Kidney tubule cell (primary cell): Measurements from ENCODE around the gene DPM3.
A peak's percentile ranks its signal among the peaks of the same experiment; 100 is the strongest.
"Not testable (repeated sequence)": the region's sequence is repeated elsewhere in the genome, so short reads cannot be mapped to it uniquely, and the experiment has no call there.

Experiments
- DNase-seq: peaks from one replicate; pipeline ENCODE4 v3.0.0-alpha.2; 2018; ENCODE audit warnings: low spot score

The DPM3 gene

DNA sequence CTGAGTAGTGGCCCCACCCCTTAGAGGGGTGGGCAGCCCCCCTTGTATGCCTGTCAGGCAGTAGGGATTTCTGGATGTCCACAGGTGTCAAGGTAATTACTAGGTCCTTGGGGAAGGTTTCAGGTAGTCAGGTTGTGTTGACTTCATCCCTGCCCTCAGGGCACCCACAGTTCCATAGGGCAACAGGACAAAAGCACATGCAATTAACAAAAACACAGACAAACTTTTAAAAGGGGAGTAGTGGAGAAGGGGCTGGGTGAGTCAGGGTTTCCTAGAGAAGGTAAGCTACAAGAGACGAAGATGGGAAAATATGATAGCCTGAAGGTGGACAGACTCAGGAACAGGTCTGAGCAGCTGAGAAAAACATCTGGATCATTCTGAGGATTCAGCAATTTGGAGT lies 18.7 kb upstream of the DPM3 start:
- no peak for DNase-seq

DNA sequence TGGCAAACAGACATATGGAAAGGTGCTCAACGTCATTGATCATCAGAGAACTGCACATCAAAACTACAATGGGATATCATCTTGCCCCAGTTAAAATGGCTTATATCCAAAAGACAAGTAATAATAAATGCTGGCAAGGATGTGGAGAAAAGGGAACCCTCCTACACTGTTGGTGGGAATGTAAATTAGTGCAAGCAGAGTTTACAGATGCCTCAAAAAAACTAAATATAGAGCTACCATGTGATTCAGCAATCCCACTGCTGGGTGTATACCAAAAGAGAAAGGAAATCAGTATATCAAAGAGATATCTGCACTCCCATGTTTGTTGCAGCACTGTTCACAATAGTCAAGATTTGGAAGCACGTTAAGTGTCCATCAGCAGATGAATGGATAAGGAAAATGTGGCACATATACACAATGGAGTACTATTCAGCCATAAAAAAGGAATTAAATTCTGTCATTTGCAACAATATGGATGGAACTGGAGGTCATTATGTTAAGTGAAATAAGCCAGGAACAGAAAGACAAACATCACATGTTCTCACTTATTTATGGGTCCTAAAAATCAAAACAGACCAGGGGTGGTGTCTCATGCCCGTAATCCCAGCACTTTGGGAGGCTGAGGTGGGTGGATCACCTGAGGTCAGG lies 15.8 kb upstream of the DPM3 start:
- DNase-seq, result not testable (repeated sequence)

DNA sequence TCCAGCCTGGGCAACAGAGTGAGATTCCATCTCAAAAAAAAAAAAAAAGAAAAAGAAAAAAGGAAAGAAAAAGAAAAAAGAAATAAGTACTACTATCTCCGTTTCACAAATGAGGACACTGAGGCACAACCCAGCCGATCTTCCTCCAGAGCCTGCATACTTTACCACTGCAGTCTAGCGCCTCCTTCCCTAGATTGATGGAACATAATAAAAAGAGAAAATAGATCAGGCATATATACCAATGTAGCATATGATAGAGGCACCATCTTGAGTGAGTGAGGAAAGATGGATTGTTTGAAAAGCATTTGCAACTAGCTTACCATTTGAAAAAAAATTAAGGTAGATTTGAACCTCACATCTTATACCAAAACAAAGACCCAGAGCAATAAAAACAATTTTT lies 5.2 kb upstream of the DPM3 start:
- DNase-seq, result no peak

DNA sequence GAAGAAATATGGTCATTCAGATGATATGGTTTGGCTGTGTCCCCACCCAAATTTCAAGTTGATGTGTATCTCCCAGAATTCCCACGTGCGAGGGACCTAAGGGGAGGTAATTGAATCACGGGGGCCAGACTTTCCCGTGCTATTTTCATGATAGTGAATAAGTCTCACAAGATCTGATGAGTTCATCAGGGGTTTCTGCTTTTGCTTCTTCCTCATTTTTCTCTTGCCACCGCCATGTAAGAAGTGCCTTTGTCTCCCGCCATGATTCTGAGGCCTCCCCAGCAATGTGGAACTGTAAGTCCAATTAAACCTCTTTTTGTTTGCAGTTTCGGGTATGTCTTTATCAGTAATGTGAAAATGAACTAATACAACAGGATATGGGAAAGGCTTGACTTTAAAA lies 1.4 kb upstream of the DPM3 start:
- DNase-seq, result no peak

DNA sequence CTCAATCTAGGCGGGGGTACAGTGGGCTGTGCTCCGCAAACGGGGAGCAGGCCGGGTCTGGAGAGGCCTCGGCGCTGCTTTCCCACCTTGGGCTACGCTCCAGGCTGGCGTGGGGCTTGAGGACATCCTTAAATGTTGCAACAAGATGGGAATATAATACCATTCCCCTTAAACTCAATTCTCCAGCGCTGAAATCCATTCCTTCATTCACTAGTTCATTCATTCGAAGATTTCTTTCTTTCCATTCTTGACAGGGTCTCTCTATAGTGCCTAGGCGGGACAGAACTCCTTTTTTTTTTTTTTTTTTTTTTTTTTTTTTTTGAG lies 261 bp upstream of the DPM3 start:
- no peak for DNase-seq

DNA sequence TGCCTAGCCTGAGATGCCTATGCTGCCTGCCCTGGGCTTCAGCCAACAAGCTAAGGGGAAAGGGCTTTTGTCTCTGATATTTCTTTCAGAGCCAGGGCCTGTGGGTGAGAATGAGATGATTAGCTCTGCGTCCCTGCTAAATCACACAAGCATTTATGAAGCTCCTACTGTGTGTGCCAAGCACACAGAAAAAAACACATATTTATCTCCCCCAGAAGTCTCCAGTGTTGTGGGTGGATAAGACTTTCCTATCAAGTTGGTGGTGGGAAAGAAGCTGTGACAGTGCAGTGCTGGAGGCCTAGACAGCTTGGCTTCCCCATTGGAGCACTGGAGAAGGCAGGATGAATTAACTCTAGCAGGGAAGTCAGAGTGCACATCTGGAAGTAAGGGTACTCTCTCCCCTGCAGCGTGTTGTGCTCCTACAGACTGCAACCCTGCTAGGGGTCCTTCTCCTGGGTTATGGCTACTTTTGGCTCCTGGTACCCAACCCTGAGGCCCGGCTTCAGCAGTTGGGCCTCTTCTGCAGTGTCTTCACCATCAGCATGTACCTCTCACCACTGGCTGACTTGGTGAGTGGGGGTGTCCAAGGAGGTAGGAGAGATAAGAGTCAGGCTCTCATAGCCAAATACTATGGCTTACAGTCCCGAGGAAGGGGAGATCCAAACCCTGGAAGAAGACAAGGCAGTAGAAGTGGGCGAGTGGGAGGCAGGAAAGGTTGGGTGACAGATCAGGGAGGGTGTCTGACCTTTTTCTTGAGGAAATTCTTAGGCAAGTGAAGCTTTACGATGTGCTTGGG lies 3.0 kb downstream of the DPM3 start:
- DNase-seq, result no peak

DNA sequence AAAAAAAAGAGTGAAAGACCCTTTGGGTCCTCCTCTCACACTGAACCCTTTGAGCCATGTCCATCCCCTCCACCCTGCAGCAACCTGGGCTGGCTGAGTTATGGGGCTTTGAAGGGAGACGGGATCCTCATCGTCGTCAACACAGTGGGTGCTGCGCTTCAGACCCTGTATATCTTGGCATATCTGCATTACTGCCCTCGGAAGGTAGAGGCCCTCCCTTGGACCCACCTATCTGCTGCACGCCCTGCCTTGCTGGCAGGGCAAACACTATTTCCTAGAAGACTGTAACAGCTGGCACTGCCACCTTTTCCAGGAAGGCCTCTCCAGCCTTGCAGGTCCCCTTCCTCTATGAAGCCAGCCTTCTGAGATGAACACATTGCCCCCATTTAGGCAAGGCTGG lies 3.6 kb downstream of the DPM3 start:
- no peak for DNase-seq

DNA sequence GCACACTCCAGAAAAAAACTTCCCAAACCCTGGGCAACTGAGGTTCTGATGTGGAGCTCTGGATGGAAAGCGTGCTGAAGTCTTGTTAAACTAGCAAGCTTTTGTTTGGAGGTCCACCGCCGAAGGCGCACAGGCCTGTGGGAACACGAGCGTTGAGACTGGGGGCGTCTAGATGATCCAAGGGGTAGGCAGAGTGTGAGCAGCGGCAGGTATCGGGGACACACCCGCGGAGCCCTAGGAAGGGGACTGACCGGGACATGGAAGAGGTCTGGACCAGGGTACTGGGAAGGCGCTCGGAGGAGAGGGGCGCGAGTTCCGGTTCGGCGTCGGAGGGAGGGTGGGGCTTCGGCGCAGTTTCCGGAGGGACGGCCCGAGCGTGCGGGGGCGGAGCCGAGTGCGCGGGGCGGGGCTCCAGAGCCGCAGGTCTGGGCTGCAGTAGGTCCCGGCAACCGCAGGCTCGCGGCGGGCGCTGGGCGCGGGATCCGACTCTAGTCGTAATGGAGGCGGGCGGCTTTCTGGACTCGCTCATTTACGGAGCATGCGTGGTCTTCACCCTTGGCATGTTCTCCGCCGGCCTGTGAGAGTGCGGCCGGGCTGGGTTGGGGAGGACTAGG lies 4.8 kb downstream of the DPM3 start, which contains the start of gene SLC50A1:
TSS of gene SLC50A1 (plus strand) at position 438 of the 614 bp plus-strand sequence. CDS start at position 498, 60 bp downstream.
- DNase-seq, result peak; percentile 95

DNA sequence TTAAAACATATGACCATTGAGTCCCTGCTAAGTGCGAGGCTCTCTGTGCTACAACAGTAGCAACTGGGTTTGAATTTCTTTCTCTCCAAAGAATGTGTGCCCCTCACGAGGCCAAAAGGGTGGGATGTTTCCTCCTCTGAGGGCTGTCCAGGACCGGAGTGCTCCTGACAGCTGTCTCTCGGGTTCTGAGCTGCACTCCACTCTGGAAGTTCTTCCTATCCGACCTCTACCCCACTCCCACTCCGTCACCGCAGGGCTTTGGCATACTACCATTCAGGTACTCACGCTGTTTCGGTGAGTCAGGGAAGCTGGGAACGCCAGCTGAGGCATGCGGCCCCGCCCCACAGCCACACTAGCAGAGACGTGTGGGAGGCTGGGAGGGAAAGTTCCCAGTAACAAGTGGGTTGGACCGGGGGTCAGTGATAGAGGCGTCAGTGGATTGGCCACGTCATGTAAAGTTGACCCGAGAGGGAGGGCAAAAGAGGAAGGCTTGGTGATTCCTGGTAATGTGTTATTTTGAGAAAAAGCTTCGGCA lies 5.4 kb downstream of the DPM3 start:
- peak; percentile 98 for DNase-seq

DNA sequence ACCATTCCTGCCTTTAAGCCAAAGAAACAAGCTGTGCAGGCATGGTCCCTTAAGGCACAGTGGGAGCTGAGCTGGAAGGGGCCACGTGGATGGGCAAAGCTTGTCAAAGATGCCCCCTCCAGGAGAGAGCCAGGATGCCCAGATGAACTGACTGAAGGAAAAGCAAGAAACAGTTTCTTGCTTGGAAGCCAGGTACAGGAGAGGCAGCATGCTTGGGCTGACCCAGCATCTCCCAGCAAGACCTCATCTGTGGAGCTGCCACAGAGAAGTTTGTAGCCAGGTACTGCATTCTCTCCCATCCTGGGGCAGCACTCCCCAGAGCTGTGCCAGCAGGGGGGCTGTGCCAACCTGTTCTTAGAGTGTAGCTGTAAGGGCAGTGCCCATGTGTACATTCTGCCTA lies 6.0 kb downstream of the DPM3 start:
- no peak for DNase-seq

DNA sequence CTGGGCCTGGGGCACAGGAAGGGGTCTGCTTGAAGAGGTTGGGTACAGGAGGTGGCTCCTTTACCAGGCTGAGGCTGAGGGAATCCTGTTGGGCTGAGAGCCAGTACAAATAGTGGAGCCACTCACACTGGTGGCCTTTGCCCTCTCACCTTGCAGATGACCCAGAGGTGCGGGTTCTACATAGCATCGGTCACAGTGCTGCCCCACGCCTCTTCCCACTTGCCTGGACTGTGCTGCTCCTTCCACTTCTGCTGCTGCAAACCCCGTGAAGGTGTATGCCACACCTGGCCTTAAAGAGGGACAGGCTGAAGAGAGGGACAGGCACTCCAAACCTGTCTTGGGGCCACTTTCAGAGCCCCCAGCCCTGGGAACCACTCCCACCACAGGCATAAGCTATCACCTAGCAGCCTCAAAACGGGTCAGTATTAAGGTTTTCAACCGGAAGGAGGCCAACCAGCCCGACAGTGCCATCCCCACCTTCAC lies 6.5 kb downstream of the DPM3 start:
- no peak for DNase-seq

DNA sequence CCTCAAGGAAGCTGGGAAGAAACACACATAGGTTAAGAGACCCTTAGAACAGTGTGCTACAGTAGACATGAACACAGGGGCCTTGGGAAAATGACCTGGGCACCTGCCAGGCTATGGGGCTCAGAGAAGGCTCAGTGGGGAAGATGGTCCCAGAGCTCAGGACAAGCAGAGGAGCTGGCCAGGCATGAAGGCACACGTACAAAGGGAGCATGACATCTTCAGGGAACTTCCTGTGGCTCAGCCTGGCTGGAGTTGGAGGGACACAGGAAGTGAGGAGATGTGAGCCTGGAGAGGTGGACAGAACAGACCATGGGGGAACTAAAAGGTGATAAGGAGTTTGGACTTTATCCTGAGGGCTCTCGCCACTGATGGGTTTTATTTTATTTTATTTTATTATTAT lies 8.5 kb downstream of the DPM3 start:
- DNase-seq, result peak; percentile 70

DNA sequence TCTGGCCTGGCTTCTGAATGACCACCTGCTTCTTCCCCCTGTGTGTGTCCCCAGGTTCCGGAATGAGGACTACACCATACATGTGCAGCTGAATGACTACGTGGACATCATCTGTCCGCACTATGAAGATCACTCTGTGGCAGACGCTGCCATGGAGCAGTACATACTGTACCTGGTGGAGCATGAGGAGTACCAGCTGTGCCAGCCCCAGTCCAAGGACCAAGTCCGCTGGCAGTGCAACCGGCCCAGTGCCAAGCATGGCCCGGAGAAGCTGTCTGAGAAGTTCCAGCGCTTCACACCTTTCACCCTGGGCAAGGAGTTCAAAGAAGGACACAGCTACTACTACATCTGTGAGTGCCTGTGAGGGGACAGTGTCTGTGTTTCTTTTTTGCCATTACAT lies 9.0 kb downstream of the DPM3 start:
- DNase-seq, result no peak

DNA sequence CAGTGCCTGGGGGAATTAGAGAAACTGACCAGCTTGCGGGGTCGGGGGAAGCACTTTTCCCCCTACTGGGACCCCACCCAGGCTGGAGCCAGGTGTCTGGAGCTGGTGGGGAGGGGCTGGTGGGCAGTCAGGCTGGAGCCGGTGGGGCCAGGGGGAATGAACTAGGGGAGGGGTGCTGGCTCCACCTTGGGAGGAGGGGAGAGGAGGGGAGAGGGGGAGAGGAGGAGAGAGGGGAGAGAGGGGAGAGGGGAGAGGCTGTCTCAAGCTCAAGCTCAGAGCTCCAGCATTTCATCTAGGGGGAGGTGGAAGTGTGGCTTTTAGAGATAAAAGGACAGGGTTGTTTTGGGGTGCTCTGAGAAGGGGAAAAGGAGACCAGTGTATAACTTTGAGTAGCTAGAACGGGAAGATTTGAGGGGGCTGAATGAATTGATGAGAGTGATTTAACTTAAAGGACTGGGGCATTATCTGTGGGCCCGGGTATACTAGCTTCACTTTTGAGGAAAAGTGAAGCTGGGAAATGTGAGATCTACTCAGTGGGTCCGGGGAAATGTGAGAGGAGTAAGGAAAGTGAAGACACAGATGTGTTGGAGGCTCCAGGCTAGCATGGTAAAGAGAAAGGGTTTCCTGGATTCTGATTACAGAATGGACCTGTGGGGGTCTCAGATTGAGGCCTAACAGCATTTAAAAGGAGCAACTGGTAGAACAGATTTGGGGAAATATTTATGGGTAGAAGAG lies 9.9 kb downstream of the DPM3 start:
- no peak for DNase-seq

DNA sequence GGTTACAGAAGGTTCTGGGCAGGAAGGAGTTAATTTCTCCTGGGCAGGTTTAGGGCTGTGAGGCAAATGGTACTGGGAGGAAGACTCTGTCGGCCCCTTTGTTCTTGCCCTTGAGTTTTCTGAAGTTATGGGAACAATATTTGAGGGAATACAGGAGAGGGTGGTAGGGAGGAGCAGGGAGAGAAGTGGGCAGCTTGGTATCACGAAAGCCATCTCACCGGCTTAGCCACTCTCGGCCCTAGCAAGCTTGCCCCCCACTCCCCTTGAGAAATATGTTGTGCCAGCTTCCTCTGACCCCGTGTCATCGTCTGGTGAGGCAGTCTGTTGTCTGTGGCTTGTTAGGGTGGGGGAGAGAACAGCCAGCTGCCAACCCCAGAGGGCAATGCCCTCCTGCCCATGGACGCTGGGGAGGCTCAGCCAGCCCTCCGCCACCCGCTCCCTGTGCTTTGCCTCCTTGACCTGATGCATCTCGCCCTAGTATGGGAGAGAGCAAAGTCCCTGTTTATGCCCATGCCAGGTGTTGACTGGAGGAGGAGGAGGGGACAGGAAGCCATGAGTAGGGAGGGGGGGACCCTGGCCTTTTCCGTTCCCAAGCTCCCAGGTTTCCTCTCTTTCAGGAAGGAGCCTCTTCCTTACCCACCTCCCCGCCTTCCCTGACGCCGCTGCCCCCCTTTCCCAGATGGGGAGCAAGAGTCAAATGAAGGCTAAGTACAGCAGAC lies 11.4 kb downstream of the DPM3 start:
- DNase-seq, result peak; percentile 67

DNA sequence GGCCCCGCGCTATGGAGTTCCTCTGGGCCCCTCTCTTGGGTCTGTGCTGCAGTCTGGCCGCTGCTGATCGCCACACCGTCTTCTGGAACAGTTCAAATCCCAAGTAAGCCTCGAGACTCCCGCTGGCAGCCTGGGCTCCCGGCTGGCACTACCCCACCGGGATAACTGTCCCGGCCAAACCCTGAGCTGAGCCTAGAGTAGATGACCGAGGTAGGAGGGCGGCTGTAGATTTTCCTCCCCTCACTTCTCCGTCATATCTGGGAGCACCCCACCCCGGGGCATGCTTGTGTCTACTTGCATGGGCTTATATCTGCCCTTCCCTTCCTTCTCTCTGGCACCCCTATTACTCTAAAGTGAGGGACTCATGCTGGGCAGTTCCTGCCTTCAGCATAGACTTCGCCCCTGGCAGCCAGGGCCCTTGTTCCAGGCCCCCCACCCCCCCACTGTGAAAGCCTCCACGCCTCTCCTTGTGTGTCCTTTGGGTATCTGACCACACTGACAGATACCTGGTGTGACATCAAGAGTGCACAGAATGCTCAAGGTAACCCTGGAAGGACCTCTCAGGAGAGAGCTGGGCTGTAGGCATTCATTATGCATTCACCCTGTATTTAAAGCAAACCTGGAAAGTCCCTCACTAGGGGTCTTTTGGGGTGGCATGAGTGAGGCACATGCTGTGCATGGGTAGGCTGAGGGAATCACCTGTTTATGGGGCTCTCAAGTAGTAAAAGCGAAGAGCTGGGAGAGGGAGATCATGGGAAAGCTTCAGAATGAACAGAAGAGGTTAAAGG lies 12.2 kb downstream of the DPM3 start:
- no peak for DNase-seq

DNA sequence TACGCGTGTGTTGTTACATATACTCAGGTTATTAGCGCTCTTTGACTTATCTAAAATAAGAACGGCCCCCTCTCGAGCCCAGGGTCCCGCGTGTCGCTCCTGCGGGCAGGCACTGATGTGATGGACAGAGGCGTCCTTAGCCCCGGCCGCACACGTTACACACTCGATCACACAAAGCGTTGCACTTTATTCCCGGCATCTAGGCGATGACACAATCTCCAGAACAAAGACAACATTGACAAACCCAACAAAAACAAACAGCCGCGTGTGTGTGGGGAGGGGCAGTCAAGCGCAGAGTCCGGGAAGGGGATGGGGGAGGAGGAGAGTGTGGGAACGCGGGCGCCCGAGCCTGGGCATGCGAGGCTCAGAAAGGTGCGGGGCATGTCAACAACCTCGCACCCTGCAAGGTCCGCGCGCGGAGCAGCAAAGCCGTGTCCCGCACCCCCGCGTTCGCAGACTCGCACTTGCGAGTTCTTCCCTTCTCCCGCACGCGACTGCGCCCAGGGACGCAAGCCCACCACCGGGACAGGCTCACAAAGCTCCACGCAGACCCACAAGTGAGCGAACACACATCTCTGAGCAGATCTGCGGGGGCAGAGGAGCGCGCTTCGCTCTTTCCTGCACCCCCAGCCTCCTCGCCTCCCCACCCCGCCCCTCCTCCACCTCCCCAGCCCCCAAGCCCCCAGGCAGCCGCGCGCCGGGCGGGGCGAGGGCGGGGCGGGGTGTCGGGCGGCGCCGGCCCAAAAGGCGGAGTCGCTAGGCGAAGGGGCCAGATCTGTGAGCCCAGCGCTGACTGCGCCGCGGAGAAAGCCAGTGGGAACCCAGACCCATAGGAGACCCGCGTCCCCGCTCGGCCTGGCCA lies 13.0 kb downstream of the DPM3 start, which contains the start of gene EFNA1:
TSS of gene EFNA1 (plus strand) at position 772 of the 862 bp plus-strand sequence. CDS start 102 bp downstream, outside the sequence.
- peak; percentile 87 for DNase-seq

DNA sequence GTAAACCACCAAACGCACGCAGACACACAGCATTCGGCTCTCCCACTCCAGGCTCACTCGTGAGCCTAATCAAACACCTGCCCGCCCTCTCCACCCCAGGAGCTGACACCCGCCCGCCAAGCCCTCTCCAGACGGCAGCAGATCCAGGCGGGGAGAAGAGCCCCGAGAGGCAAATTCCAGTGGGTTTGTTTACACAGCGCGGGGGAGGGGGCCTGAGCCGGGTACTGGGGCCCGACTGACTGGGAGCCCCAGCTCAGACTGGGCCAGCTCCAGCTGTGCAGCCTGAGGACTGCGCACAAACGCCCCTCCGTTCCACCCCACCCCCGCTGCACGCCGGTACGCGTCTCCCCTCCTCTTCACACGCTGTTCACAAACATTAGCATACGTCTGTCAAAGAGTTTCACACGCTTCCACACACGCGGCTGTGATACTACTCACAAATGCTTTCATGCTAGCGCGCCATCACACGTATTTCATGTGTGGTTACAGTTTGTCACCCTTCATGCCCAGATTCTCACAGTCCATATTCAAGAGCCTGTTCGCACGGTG lies 13.7 kb downstream of the DPM3 start:
- DNase-seq, result peak; percentile 70

DNA sequence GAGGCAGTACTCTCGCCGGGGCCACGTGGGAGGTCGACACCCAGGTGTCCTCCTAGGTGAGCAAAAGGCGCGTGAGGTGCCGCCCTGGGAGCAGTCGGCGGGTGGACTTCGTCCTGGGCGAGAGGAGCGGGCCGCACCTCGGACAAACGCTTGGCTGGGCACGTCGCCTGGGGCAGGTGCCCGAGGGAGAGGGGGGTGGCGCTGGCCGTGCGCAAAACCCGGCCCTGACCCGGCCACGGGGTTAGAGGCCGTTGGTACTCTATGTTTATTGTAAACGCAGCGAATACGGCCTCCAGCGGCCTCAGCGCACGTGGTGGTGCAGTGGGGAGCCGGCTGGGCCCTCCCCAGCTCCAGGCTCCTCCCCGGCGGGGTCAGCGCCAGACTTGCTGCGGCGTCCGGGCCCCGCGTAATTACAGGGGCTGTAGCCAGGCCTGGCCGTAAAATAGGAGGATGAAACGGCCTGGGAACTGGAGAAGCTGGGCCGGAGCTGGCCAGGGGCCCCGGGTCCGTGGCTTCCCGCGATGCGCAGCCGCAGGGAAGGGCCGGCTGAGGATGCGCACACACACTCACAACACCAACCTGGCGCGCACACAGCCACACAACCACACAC lies 14.3 kb downstream of the DPM3 start:
- DNase-seq, result peak; percentile 86
